Activated naive CD4-positive, alpha-beta T cell (primary cell): ENCODE results near the gene INO80.

ENCODE experiments used
- DNase-seq, 4 experiments: peaks; one replicate each; lab custom pipeline; 2025; lab: John Stamatoyannopoulos, UW

Gene INO80

DNA sequence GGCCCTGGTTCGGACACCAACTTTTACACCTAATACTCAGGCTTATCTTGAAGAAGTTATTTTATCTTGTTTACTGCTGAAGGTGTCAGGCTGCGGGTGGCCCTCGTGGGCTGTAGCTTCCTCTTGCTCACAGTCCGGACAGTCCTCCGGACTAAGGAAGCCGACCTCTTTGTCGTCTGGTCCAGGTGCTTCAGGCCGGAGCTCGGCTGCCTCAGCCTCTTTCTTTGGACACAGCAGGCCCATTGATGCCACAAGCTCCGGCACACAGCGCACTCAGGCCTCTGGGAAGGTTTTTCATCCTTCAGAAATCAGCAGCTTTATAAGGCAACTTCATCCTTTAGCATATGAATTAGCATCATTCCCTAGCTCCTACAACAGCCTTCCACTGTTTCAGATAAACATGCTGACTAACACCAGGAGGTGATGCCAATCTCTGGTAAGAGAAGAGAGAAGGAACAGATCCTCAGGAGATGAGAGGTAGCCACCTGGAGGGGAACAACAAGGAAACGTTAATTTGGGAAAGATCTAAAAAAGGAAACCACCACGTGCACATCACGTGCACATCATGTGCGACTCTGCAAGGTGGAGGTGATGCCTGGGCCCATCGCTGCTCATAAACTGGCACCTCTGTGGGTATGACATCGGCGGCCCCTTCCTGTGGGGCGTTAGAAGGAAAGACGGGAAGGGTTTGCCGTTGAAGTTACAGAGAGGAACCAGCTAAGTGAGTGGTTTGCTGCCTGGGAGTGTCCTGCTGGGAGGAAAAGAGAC is 167.2 kb downstream of the INO80 start:
- no peak for DNase-seq

GRCh38 chr15:40944510-40945296 is 171.4 kb downstream of the INO80 start:
- DNase-seq, result no peak

DNA sequence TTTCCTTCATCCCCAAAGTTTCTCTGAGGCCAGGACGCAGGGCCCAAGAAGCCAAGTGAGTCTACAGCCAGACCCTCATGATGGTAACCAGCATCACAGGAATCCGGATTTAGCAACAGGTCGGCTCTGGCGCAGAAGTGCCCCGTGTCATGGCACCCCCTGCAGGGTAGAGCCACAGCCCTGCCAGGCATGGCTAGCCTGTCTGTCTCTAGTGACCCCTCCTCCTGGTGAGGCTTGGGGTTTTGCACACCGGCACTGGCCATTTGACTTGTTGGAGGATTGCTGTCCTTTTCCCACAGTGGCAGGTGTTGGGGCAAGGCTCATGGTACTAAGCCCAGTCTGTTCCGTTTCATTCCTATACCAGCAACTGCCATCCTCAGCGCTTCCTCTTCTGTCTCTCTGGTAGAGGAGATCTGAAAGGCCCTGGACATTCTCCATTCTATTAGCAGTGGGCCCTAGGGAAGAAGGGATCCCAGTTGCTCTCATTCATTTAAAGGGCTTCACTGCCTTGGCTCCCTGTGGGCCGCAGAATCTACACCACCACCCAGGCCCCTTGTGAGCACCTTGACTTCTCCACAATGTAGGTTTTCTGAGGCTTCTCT is 172.2 kb downstream of the INO80 start:
- DNase-seq, result no peak

DNA sequence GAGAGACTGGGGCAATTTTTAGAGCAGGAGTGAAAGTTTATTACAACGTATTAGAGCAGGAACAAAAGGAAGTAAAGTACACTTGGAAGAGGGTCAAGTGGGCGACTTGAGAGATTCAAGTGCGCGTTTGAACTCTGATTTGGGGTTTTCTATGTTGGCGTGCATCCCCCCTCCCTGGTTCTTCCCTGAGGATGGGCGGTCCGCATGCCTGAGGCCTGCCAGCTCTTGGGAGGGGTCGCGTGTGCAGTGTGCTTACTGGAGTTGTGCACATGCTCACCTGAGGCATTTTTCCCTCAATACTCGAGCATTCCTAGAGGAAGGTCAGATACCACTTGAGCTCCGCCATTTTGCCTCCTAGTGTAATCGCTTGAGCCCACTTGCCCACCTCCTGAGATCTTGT is 173.2 kb downstream of the INO80 start:
- no peak for DNase-seq

- peak in 1 of 4 experiments; percentile 22 for DNase-seq
Measured at GRCh38 chr15:40942337-40942854, 173.7 kb downstream of the INO80 start.

- DNase-seq, result peak in 3 of 4 experiments; percentile 46 to 68 (median 52)
Measured at GRCh38 chr15:40941528-40942336, 174.3 kb downstream of the INO80 start.

DNA sequence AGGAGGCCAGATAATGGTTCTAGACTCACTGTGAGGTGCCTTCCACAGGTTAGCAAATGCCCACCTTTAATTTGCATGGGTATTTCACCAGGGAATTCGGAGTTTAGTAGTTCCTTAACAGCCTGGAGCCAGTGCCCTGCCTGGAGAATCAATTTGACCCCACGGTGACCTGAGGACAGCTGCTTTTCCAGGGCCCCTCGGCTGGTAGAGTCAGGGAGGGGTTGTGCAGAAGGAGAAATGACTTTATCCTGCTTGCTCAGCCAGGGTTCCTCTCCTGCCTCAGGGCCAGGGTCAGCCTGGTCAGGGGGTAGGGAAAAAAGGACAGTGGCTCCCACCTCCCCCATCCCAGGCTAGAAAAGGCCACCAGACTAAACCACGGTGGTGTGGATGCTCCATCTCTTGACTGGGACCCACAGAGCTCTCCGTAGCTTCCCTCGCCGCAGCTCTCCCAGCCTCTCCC is 175.0 kb downstream of the INO80 start:
- no peak for DNase-seq

DNA sequence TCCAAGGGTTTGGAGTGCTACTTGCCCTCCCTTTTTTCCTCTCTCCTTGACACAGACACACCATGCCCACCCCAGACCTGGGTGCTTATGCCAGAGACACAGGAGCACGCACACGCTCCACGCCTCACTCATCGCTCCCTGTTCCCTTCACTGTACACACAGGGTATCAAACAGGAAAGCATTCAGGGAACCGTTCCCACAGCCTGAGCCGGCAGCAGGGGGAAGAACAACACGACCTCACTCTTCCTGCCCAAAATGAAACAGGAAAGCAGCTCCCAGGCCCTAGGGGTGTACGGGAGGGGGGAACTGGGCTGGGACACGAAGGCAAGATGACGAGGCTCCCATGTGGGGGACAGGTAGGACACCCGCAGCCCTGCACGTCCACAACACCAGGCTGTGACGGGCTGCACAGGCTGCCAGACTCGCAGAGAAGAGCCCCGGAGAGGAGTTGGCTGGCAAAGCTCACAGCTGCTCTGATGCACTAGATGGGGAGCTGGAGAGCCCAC is 175.7 kb downstream of the INO80 start:
- peak in 1 of 4 experiments; percentile 20 for DNase-seq

- DNase-seq, result no peak
Measured at GRCh38 chr15:40938536-40938870, 177.6 kb downstream of the INO80 start.

DNA sequence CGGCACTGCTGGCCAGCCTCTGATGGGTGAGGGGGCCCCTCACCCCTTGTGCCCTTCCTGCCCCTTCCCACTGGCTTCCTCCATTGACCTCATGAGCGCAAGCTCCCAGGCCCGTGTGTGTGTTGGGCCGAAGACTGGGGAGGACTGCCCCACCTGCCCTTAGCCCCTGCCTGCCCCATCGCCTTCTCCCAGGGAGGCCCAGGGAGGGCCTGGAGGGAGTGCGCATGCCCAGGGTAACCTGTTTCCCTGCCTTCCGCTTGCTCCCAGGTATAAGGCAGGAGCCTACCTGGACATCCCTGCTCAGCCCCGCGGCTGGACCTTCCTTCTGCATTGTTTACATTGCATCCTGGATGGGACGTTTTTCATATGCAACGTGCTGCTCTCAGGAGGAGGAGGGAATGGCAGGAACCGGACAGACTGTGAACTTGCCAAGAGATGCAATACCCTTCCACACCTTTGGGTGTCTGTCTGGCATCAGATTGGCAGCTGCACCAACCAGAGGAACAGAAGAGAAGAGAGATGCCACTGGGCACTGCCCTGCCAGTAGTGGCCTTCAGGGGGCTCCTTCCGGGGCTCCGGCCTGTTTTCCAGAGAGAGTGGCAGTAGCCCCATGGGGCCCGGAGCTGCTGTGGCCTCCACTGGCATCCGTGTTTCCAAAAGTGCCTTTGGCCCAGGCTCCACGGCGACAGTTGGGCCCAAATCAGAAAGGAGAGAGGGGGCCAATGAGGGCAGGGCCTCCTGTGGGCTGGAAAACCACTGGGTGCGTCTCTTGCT is 178.1 kb downstream of the INO80 start:
- peak in 1 of 4 experiments; percentile 6 for DNase-seq

GRCh38 chr15:40936709-40937666 is 179.1 kb downstream of the INO80 start:
- no peak for DNase-seq

DNA sequence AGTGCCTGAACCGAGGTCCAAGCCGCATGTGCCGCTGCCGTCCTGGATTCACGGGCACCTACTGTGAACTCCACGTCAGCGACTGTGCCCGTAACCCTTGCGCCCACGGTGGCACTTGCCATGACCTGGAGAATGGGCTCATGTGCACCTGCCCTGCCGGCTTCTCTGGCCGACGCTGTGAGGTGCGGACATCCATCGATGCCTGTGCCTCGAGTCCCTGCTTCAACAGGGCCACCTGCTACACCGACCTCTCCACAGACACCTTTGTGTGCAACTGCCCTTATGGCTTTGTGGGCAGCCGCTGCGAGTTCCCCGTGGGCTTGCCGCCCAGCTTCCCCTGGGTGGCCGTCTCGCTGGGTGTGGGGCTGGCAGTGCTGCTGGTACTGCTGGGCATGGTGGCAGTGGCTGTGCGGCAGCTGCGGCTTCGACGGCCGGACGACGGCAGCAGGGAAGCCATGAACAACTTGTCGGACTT is 179.8 kb downstream of the INO80 start:
- DNase-seq, result no peak

DNA sequence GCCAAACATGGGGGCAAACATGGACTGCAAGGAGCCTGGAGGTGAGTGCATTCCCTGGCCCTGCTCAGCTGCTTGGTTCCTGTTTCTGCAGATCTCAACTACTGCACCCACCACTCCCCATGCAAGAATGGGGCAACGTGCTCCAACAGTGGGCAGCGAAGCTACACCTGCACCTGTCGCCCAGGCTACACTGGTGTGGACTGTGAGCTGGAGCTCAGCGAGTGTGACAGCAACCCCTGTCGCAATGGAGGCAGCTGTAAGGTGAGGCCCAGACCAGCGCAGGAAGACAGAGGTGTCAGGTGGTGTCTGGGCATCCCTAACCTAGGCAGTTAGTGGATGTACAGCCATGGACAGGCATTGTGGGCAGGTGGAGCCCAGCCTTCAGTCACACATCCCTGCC is 181.6 kb downstream of the INO80 start:
- DNase-seq, result no peak

- DNase-seq, result no peak
Measured at GRCh38 chr15:40933517-40933902, 182.6 kb downstream of the INO80 start.

DNA sequence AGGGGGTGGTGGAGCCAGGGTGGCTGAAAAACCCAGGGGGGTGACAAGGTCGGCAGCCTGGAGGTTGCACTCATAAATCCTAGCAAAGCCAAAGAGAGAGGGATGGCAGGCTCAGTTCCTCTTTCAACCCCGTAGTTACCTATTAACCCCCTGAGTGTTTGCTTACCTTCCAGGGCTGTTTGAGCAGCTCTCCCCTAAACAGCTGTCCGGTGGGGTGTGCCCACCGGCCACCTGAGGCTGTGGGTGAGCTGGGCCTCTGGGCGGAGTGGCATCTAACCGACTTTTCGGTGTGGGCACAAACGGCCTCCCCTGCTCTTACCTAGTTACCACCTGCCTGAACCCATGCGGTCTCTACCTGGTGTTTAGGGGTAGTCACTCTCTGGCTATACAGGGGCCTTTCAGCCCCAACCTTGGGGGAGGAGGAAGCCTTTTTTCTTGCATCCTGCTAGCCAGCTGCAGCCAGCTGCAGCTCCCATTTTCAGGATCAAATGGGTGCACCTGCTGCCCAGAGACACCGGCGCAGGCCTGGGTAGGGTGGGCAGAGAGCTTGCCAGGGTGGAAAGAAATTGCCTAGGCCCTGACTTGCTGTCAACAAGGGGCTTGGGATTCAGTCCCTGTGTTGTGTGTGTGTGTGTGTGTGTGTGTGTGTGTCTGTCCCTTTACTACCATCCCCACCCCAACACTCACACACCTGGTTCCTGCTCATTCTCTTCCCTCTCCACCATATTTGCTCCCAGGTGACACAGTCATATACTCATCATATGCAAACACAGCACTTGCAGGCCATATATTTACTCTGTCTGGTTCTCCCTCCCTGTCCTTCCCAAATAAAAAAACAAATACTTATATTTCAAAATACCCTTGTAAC is 183.2 kb downstream of the INO80 start:
- DNase-seq, result no peak

- DNase-seq, result no peak
Measured at GRCh38 chr15:40932156-40932555, 183.9 kb downstream of the INO80 start.

GRCh38 chr15:40931300-40932142 is 184.6 kb downstream of the INO80 start:
- no peak for DNase-seq
